ENCODE results near the gene ATP5PD.

The ATP5PD gene

GRCh38 chr17:75019710-75020109 lies 27.1 kb downstream of the ATP5PD start:
- Histone ChIP-seq H3K9me3 (ENCODE audit: control insufficient read depth, low read length) (no peaks in the 10 kb centered on the region), H3K4me3 (ENCODE audit: insufficient read depth, low read depth, low read length) (no peak overlapping the region), H3K27ac (ENCODE audit: insufficient read depth, low read depth, low read length, poor library complexity, severe bottlenecking) (no peak overlapping the region), H3K4me1 (ENCODE audit: control insufficient read depth, insufficient read depth, low read length) (no peaks in the 10 kb centered on the region), H3K27me3 (ENCODE audit: control insufficient read depth, insufficient read depth, low read length, poor library complexity, severe bottlenecking) (no peaks in the 10 kb centered on the region), H3K36me3 (ENCODE audit: control insufficient read depth, insufficient read depth, low read length) (peaks cover 10% of the 10 kb centered on the region)
- 92 to 94% methylated on average over 3 of the region's 3 CpGs for WGBS, 2 experiments

- peaks cover 10% of the 10 kb centered on the region for H3K36me3 ChIP-seq (ENCODE audit: control insufficient read depth, insufficient read depth, low read length)
These were observed 27.6 kb downstream of the ATP5PD start for GRCh38 chr17:75019146-75019545.

GRCh38 chr17:75013092-75013559 lies 33.6 kb downstream of the ATP5PD start:
- no peaks in the 10 kb centered on the region for H3K27me3 ChIP-seq (ENCODE audit: control insufficient read depth, insufficient read depth, low read length, poor library complexity, severe bottlenecking)
- peaks cover 11% of the 10 kb centered on the region for H3K4me1 ChIP-seq (ENCODE audit: control insufficient read depth, insufficient read depth, low read length)
- no peaks in the 10 kb centered on the region for H3K9me3 ChIP-seq (ENCODE audit: control insufficient read depth, low read length)
- H3K36me3 ChIP-seq (ENCODE audit: control insufficient read depth, insufficient read depth, low read length), result no peaks in the 10 kb centered on the region
- 2% methylated on average over 10 of the region's 10 CpGs for WGBS, 2 experiments
- peak overlapping the region; percentile 75 for H3K4me3 ChIP-seq (ENCODE audit: insufficient read depth, low read depth, low read length)
- H3K27ac ChIP-seq (ENCODE audit: insufficient read depth, low read depth, low read length, poor library complexity, severe bottlenecking), result peak overlapping the region; percentile 56

More at GRCh38 chr17:75019146-75019545, 27.6 kb downstream of the ATP5PD start:
- no peak overlapping the region for H3K27ac ChIP-seq (ENCODE audit: insufficient read depth, low read depth, low read length, poor library complexity, severe bottlenecking)
- 93% methylated on average over 5 of the region's 5 CpGs for WGBS, 2 experiments
- no peaks in the 10 kb centered on the region for H3K27me3 ChIP-seq (ENCODE audit: control insufficient read depth, insufficient read depth, low read length, poor library complexity, severe bottlenecking)
- H3K9me3 ChIP-seq (ENCODE audit: control insufficient read depth, low read length), result no peaks in the 10 kb centered on the region
- H3K4me3 ChIP-seq (ENCODE audit: insufficient read depth, low read depth, low read length), result no peak overlapping the region
- H3K4me1 ChIP-seq (ENCODE audit: control insufficient read depth, insufficient read depth, low read length), result no peaks in the 10 kb centered on the region

GRCh38 chr17:75012346-75013091 lies 34.2 kb downstream of the ATP5PD start, which contains the start of gene MRPL58:
Gene MRPL58, plus strand, starts transcription at chr17:75012670. Its CDS starts 17 bp downstream, at chr17:75012687.
- H3K4me1 ChIP-seq (ENCODE audit: control insufficient read depth, insufficient read depth, low read length), result peaks cover 11% of the 10 kb centered on the region
- H3K36me3 ChIP-seq (ENCODE audit: control insufficient read depth, insufficient read depth, low read length), result no peaks in the 10 kb centered on the region
- peak within 1 kb of the TSS; percentile 75 for H3K4me3 ChIP-seq (ENCODE audit: insufficient read depth, low read depth, low read length)
- no peaks in the 10 kb centered on the region for H3K27me3 ChIP-seq (ENCODE audit: control insufficient read depth, insufficient read depth, low read length, poor library complexity, severe bottlenecking)
- H3K9me3 ChIP-seq (ENCODE audit: control insufficient read depth, low read length), result no peaks in the 10 kb centered on the region
- WGBS, 2 experiments, result 1% methylated on average over 63 of the region's 63 CpGs
- peak within 1 kb of the TSS; percentile 56 for H3K27ac ChIP-seq (ENCODE audit: insufficient read depth, low read depth, low read length, poor library complexity, severe bottlenecking)

- Histone ChIP-seq H3K27me3 (ENCODE audit: control insufficient read depth, insufficient read depth, low read length, poor library complexity, severe bottlenecking) (no peaks in the 10 kb centered on the region), H3K27ac (ENCODE audit: insufficient read depth, low read depth, low read length, poor library complexity, severe bottlenecking) (no peak overlapping the region), H3K36me3 (ENCODE audit: control insufficient read depth, insufficient read depth, low read length) (no peaks in the 10 kb centered on the region), H3K4me3 (ENCODE audit: insufficient read depth, low read depth, low read length) (peak overlapping the region; percentile 75), H3K9me3 (ENCODE audit: control insufficient read depth, low read length) (no peaks in the 10 kb centered on the region), H3K4me1 (ENCODE audit: control insufficient read depth, insufficient read depth, low read length) (peaks cover 11% of the 10 kb centered on the region)
- 52 to 60% methylated on average over 5 of the region's 5 CpGs for WGBS, 2 experiments
These were observed 34.7 kb downstream of the ATP5PD start for GRCh38 chr17:75012096-75012345.

- 85 to 87% methylated on average over 13 of the region's 13 CpGs for WGBS, 2 experiments
- Histone ChIP-seq H3K4me3 (ENCODE audit: insufficient read depth, low read depth, low read length) (peak overlapping the region; percentile 75), H3K36me3 (ENCODE audit: control insufficient read depth, insufficient read depth, low read length) (no peaks in the 10 kb centered on the region), H3K27ac (ENCODE audit: insufficient read depth, low read depth, low read length, poor library complexity, severe bottlenecking) (no peak overlapping the region), H3K9me3 (ENCODE audit: control insufficient read depth, low read length) (no peaks in the 10 kb centered on the region), H3K27me3 (ENCODE audit: control insufficient read depth, insufficient read depth, low read length, poor library complexity, severe bottlenecking) (no peaks in the 10 kb centered on the region), H3K4me1 (ENCODE audit: control insufficient read depth, insufficient read depth, low read length) (peaks cover 11% of the 10 kb centered on the region)
These were observed 35.2 kb downstream of the ATP5PD start for GRCh38 chr17:75011401-75012095.

- no peak overlapping the region for H3K4me3 ChIP-seq (ENCODE audit: insufficient read depth, low read depth, low read length)
- no peaks in the 10 kb centered on the region for H3K27me3 ChIP-seq (ENCODE audit: control insufficient read depth, insufficient read depth, low read length, poor library complexity, severe bottlenecking)
- no peak overlapping the region for H3K27ac ChIP-seq (ENCODE audit: insufficient read depth, low read depth, low read length, poor library complexity, severe bottlenecking)
- H3K9me3 ChIP-seq (ENCODE audit: control insufficient read depth, low read length), result no peaks in the 10 kb centered on the region
- H3K4me1 ChIP-seq (ENCODE audit: control insufficient read depth, insufficient read depth, low read length), result peaks cover 11% of the 10 kb centered on the region
- 84 to 86% methylated on average over 8 of the region's 8 CpGs for WGBS, 2 experiments
- no peaks in the 10 kb centered on the region for H3K36me3 ChIP-seq (ENCODE audit: control insufficient read depth, insufficient read depth, low read length)
These were observed 35.9 kb downstream of the ATP5PD start for GRCh38 chr17:75010683-75011400.

- Histone ChIP-seq H3K27ac (ENCODE audit: insufficient read depth, low read depth, low read length, poor library complexity, severe bottlenecking) (peak overlapping the region; percentile 8), H3K4me3 (ENCODE audit: insufficient read depth, low read depth, low read length) (no peak overlapping the region), H3K4me1 (ENCODE audit: control insufficient read depth, insufficient read depth, low read length) (peaks cover 11% of the 10 kb centered on the region), H3K27me3 (ENCODE audit: control insufficient read depth, insufficient read depth, low read length, poor library complexity, severe bottlenecking) (no peaks in the 10 kb centered on the region), H3K9me3 (ENCODE audit: control insufficient read depth, low read length) (no peaks in the 10 kb centered on the region), H3K36me3 (ENCODE audit: control insufficient read depth, insufficient read depth, low read length) (peaks cover 3% of the 10 kb centered on the region)
- 82 to 85% methylated on average over 2 of the region's 2 CpGs for WGBS, 2 experiments
These were observed 37.5 kb downstream of the ATP5PD start for GRCh38 chr17:75009139-75009724.

- no peaks in the 10 kb centered on the region for H3K9me3 ChIP-seq (ENCODE audit: control insufficient read depth, low read length)
- 84 to 89% methylated on average over 6 of the region's 6 CpGs for WGBS, 2 experiments
- no peak overlapping the region for H3K4me3 ChIP-seq (ENCODE audit: insufficient read depth, low read depth, low read length)
- H3K27ac ChIP-seq (ENCODE audit: insufficient read depth, low read depth, low read length, poor library complexity, severe bottlenecking), result no peak overlapping the region
- H3K4me1 ChIP-seq (ENCODE audit: control insufficient read depth, insufficient read depth, low read length), result peaks cover 8% of the 10 kb centered on the region
- H3K27me3 ChIP-seq (ENCODE audit: control insufficient read depth, insufficient read depth, low read length, poor library complexity, severe bottlenecking), result no peaks in the 10 kb centered on the region
- peaks cover 6% of the 10 kb centered on the region for H3K36me3 ChIP-seq (ENCODE audit: control insufficient read depth, insufficient read depth, low read length)
These were observed 38.4 kb downstream of the ATP5PD start for GRCh38 chr17:75008373-75008772.

GRCh38 chr17:75006653-75007052 lies 40.1 kb downstream of the ATP5PD start:
- H3K27me3 ChIP-seq (ENCODE audit: control insufficient read depth, insufficient read depth, low read length, poor library complexity, severe bottlenecking), result no peaks in the 10 kb centered on the region
- WGBS, 2 experiments, result 92 to 98% methylated on average over 5 of the region's 5 CpGs
- no peak overlapping the region for H3K4me3 ChIP-seq (ENCODE audit: insufficient read depth, low read depth, low read length)
- H3K36me3 ChIP-seq (ENCODE audit: control insufficient read depth, insufficient read depth, low read length), result peaks cover 22% of the 10 kb centered on the region
- peaks cover 3% of the 10 kb centered on the region for H3K4me1 ChIP-seq (ENCODE audit: control insufficient read depth, insufficient read depth, low read length)
- H3K27ac ChIP-seq (ENCODE audit: insufficient read depth, low read depth, low read length, poor library complexity, severe bottlenecking), result no peak overlapping the region
- no peaks in the 10 kb centered on the region for H3K9me3 ChIP-seq (ENCODE audit: control insufficient read depth, low read length)

All from ectodermal cell (in vitro differentiated cells).